ENCODE measurements around the gene PRKCI. TPM values are rescaled to one million over a fixed set of nuclear protein-coding genes. Genes with fewer than 3 reads are reported as not detected.
A peak's percentile ranks its signal among the peaks of the same experiment; 100 is the strongest.
"Not testable (repeated sequence)": the region's sequence is repeated elsewhere in the genome, so short reads cannot be mapped to it uniquely, and the experiment has no call there.

PRKCI gene
- total RNA-seq, 1 donor from 2014 or later = 64.0 TPM

DNA sequence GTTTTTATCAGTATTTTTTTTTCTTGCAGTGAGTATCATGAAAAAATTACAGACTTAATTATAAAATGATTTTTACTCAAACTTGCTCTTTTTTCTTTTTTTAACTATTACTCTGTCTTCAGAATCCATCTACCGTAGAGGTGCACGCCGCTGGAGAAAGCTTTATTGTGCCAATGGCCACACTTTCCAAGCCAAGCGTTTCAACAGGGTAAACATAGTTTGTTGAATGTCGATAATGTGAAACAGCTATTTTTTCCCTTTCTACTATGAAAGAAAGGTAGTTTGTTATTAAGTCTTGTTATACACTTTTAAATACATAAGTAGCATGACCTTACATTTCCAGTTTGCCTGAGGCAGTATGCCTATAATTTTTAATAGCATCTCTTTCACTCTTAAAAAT, 45.6 kb downstream of the PRKCI start:
- DNase-seq (ENCODE audit: low spot score in 2 of 2, unreplicated experiment in 2 of 2) = no peak
- Mint-ChIP-seq H3K27ac (no peak overlapping the region), H3K9me3 (no peaks in the 10 kb centered on the region), H3K27me3 (ENCODE audit: low read depth) (no peaks in the 10 kb centered on the region), H3K36me3 (peaks cover 34% of the 10 kb centered on the region), H3K4me3 (no peak overlapping the region), H3K4me1 (no peaks in the 10 kb centered on the region)
- TF ChIP-seq, protein P1, sequence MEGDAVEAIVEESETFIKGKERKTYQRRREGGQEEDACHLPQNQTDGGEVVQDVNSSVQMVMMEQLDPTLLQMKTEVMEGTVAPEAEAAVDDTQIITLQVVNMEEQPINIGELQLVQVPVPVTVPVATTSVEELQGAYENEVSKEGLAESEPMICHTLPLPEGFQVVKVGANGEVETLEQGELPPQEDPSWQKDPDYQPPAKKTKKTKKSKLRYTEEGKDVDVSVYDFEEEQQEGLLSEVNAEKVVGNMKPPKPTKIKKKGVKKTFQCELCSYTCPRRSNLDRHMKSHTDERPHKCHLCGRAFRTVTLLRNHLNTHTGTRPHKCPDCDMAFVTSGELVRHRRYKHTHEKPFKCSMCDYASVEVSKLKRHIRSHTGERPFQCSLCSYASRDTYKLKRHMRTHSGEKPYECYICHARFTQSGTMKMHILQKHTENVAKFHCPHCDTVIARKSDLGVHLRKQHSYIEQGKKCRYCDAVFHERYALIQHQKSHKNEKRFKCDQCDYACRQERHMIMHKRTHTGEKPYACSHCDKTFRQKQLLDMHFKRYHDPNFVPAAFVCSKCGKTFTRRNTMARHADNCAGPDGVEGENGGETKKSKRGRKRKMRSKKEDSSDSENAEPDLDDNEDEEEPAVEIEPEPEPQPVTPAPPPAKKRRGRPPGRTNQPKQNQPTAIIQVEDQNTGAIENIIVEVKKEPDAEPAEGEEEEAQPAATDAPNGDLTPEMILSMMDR (IDR thresholded peaks at IDR 0.05; ENCODE audit: unreplicated experiment) = no peak

DNA sequence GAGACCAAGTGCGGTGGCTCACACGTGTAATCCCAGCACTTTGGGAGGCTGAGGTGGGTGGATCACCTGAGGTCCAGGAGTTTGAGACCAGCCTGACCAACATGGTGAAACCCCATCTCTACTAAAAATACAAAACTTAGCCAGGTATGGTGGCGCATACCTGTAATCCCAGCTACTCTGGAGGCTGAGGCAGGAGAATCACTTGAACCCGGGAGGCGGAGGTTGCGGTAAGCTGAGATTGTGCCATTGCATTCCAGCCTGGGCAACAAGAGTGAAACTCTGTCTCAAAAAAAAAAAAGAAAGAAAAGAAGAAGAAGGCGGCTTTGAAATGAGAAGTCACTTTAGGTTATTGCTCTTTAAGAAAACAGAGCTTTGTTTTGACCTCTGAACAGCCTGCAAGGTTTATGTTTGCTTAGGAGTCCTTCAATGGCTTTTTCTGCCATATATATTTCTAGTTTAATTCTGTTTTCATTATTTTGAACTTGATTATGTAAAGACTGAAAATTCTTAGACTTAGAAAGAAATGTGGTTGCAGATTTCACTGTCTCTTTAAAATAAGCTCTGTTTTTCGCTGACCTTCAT, 47.5 kb downstream of the PRKCI start:
- not testable (repeated sequence) for DNase-seq (ENCODE audit: low spot score in 2 of 2, unreplicated experiment in 2 of 2); H3K27ac Mint-ChIP-seq; H3K27me3 Mint-ChIP-seq (ENCODE audit: low read depth); H3K9me3 Mint-ChIP-seq; H3K4me1 Mint-ChIP-seq; H3K4me3 Mint-ChIP-seq
- H3K36me3 Mint-ChIP-seq = peaks cover 30% of the 10 kb centered on the region

DNA sequence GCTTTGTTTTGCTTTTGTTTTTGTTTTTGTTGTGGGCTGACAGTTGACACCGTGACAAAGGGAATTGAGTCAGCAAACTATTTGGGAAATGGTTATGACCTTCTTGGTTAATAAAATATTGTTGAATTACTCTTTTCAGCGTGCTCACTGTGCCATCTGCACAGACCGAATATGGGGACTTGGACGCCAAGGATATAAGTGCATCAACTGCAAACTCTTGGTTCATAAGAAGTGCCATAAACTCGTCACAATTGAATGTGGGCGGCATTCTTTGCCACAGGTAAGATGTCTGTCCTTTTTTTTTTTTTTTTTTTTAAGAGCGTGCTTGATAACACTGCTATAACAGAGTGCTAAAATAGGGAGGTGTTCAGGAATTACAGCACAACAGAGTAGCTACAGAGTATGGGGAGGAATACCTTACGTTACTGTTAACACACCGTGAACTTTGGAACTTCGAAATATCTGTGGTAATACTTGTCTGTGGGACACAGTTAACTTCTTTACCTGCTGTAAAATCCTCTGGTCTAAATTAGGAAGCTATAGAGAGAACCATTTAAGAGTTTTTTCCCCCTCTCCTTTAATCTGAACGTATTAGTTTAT, 48.2 kb downstream of the PRKCI start:
- no peaks in the 10 kb centered on the region for H3K27me3 Mint-ChIP-seq (ENCODE audit: low read depth)
- no peak for DNase-seq (ENCODE audit: low spot score in 2 of 2, unreplicated experiment in 2 of 2)
- H3K9me3 Mint-ChIP-seq = no peaks in the 10 kb centered on the region
- no peak overlapping the region for H3K27ac Mint-ChIP-seq
- no peaks in the 10 kb centered on the region for H3K4me1 Mint-ChIP-seq
- TF ChIP-seq, protein P1 (IDR thresholded peaks at IDR 0.05; ENCODE audit: unreplicated experiment) = no peak
- H3K4me3 Mint-ChIP-seq = no peak overlapping the region
- H3K36me3 Mint-ChIP-seq = peaks cover 28% of the 10 kb centered on the region

DNA sequence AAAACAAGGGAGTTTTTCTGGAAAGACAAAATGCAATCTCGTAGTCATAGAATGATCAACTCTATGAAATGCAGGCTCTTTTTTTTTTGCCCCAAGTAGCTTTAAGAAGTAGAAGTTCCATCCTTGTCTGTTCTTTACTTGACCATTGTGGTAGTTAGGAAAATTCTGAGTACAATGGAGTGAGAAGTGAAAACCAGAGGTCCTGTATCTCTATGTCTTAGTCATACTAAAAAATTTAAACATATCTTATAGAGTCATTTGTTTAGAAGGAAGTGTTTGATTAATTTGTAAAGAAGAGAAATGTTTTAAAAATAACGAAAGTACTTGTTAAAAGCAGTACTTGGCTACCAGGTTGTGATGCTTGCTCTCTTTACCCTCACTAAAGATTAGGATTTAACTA, 52.4 kb downstream of the PRKCI start:
- H3K27me3 Mint-ChIP-seq (ENCODE audit: low read depth) = no peaks in the 10 kb centered on the region
- H3K36me3 Mint-ChIP-seq = peaks cover 51% of the 10 kb centered on the region
- H3K4me1 Mint-ChIP-seq = no peaks in the 10 kb centered on the region
- no peaks in the 10 kb centered on the region for H3K9me3 Mint-ChIP-seq
- TF ChIP-seq, protein P1 (IDR thresholded peaks at IDR 0.05; ENCODE audit: unreplicated experiment) = no peak
- H3K4me3 Mint-ChIP-seq = no peak overlapping the region
- no peak for DNase-seq (ENCODE audit: low spot score in 2 of 2, unreplicated experiment in 2 of 2)
- H3K27ac Mint-ChIP-seq = peak overlapping the region; percentile 51

DNA sequence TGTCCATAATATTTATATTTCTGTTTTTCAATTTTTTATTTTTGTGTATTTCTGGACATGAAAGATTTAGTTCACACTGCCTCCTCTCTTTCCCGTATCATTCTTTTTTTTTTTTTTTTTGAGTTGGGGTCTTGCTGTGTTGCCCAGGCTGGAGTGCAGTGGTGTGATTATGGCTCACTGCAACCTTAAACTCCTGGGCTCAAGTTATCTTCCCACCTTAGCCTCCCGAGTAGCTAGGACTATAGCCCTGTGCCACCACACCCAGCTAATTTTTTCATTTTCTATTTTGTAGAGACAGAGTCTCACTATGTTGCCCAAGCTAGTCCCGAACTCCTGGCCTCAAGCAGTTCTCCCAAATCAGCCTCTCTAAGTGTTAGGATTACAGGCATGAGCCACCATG, 53.6 kb downstream of the PRKCI start:
- peaks cover 50% of the 10 kb centered on the region for H3K36me3 Mint-ChIP-seq
- H3K4me1 Mint-ChIP-seq = no peaks in the 10 kb centered on the region
- no peak for DNase-seq (ENCODE audit: low spot score in 2 of 2, unreplicated experiment in 2 of 2)
- H3K9me3 Mint-ChIP-seq = no peaks in the 10 kb centered on the region
- no peak overlapping the region for H3K27ac Mint-ChIP-seq
- no peak overlapping the region for H3K4me3 Mint-ChIP-seq
- TF ChIP-seq, protein P1 (IDR thresholded peaks at IDR 0.05; ENCODE audit: unreplicated experiment) = no peak
- no peaks in the 10 kb centered on the region for H3K27me3 Mint-ChIP-seq (ENCODE audit: low read depth)

DNA sequence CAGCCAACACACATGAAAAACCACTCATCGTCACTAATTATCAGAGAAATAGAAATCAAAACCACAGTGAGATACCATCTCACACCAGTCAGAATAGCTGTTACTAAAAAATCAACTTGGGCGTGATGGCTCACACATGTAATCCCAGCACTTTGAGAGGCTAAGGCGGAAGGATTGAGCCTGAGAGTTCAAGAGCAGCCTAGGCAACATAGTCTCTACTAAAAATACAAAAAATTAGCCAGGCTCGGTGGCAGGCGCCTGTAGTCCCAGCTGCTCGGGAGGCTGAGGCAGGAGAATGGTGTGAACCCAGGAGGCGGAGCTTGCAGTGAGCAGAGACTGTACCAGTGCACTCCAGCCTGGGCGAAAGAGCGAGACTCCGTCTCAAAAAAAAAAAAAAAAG, 55.1 kb downstream of the PRKCI start:
- not testable (repeated sequence) for H3K27ac Mint-ChIP-seq, H3K9me3 Mint-ChIP-seq
- H3K36me3 Mint-ChIP-seq = peaks cover 48% of the 10 kb centered on the region

More for the DNA sequence above, 55.1 kb downstream of the PRKCI start:
- not testable (repeated sequence) for DNase-seq (ENCODE audit: low spot score in 2 of 2, unreplicated experiment in 2 of 2); H3K4me3 Mint-ChIP-seq; H3K27me3 Mint-ChIP-seq (ENCODE audit: low read depth); H3K4me1 Mint-ChIP-seq
